GM12878 (cell line): ENCODE data around the gene USP37. TPM values are rescaled to one million over a fixed set of nuclear protein-coding genes. Genes with fewer than 3 reads are reported as not detected.

Experiments used
- ATAC-seq: fragments of 200-7000 bp; cut with Tn5 transposase; 3 replicates; pipeline ENCODE4 v1.9.1; 2020; ENCODE audit warnings: mild to moderate bottlenecking, moderate library complexity
- BruUV-seq: library from RNA; stranded (reverse); fragments of 400-500 nt; replicated peaks from 2 replicates; lab custom pipeline; 2021; lab: Mats Ljungman, UMichigan
- CTCF ChIA-PET: fragments of 300-600 bp; sonication (Branson Sonifier 250); formaldehyde crosslinking; extraction: SDS; loops from one replicate; lab custom pipeline; 2021; ENCODE audit warnings: inconsistent platforms; lab: Yijun Ruan, JAX
- POLR2A ChIA-PET: fragments of 350-600 bp; formaldehyde crosslinking; extraction: SDS; loops from one replicate; lab custom pipeline; 2021; ENCODE audit warnings: inconsistent platforms; lab: Charles Lee
- RAD21 ChIA-PET: fragments of 300-600 bp; sonication (Branson Sonifier 250); formaldehyde crosslinking; loops from one replicate; lab custom pipeline; 2023; ENCODE audit warnings: antibody characterized with exemption; ENCODE audit not compliant: unreplicated experiment; lab: Charles Lee
- SMC1A ChIA-PET: fragments of 300-600 bp; sonication (Branson Sonifier 250); formaldehyde crosslinking; loops from one replicate; lab custom pipeline; 2023; ENCODE audit not compliant: unreplicated experiment, uncharacterized antibody; lab: Charles Lee
- DNase-seq: peaks from one replicate; pipeline ENCODE4 v3.0.0-alpha.2; 2011; ENCODE audit warnings: low read depth, low spot score
- FAIRE-seq: peaks from 3 replicates; lab custom pipeline; 2011; peaks lifted over from hg19 to GRCh38; lab: Jason Lieb, UNC
- H2AFZ ChIP-seq: 2 replicates; pipeline ENCODE4 v1.6.0; 2011; ENCODE audit warnings: low read depth, low read length, control low read depth; ENCODE audit not compliant: control insufficient read depth
- H3K27ac ChIP-seq: 2 replicates; pipeline ENCODE4 v1.5.1; 2011; ENCODE audit warnings: control low read depth; ENCODE audit not compliant: control insufficient read depth, insufficient read depth
- H3K27me3 ChIP-seq, 2 experiments: replicated peaks in 1 of 2; 2 replicates each; pipeline versions ENCODE4 v1.6.0 to v1.6.1; 2011; ENCODE audit warnings: low read length in 1 of 2; ENCODE audit not compliant: control insufficient read depth in 2 of 2, insufficient read depth in 2 of 2
- H3K36me3 ChIP-seq, 2 experiments: 2 replicates each; pipeline ENCODE4 v1.5.1; 2011; ENCODE audit warnings: low read length in 1 of 2; ENCODE audit not compliant: control insufficient read depth in 2 of 2, insufficient read depth in 2 of 2
- H3K4me1 ChIP-seq: 2 replicates; pipeline ENCODE4 v1.6.1; 2011; ENCODE audit warnings: mild to moderate bottlenecking, low read length, moderate library complexity, mixed read lengths; ENCODE audit not compliant: control insufficient read depth, insufficient read depth
- H3K4me2 ChIP-seq: 2 replicates; pipeline ENCODE4 v1.6.0; 2011; ENCODE audit warnings: control low read depth; ENCODE audit not compliant: control insufficient read depth, insufficient read depth
- H3K4me3 ChIP-seq: fragments of 200-600 bp; sonication (generic); 2 replicates; pipeline ENCODE4 v1.5.1; 2016
- H3K79me2 ChIP-seq: 2 replicates; pipeline ENCODE4 v1.6.0; 2011; ENCODE audit warnings: low read length; ENCODE audit not compliant: control insufficient read depth, insufficient read depth
- H3K9ac ChIP-seq: 2 replicates; pipeline ENCODE4 v1.8.0; 2011; ENCODE audit warnings: low read length, control low read depth, mixed read lengths; ENCODE audit not compliant: control insufficient read depth, insufficient read depth
- H3K9me3 ChIP-seq: replicated peaks from 3 replicates; pipeline ENCODE4 v1.5.1; 2011; ENCODE audit warnings: mild to moderate bottlenecking, low read length; ENCODE audit not compliant: control insufficient read depth, insufficient read depth
- H4K20me1 ChIP-seq: 2 replicates; pipeline ENCODE4 v1.6.0; 2011; ENCODE audit not compliant: control insufficient read depth, insufficient read depth
- EZH2 ChIP-seq: IDR thresholded peaks from 2 replicates; pipeline ENCODE4 v1.6.1; 2012; ENCODE audit warnings: low read depth, mild to moderate bottlenecking, control low read depth, inconsistent platforms, low read length, borderline replicate concordance; ENCODE audit not compliant: control insufficient read depth
- PML ChIP-seq: IDR thresholded peaks from 2 replicates; pipeline ENCODE4 v1.6.1; 2012; ENCODE audit warnings: low read length, inconsistent platforms
- SMC3 ChIP-seq: IDR thresholded peaks from 2 replicates; pipeline ENCODE4 v1.6.1; 2011; ENCODE audit warnings: low read length, improper control_type of control experiment, borderline replicate concordance
- WGBS: methylation state at CpG from one replicate; pipeline ENCODE4 v1.1.6; 2016; ENCODE audit warnings: low lambda C conversion rate; ENCODE audit not compliant: insufficient replicate concordance, insufficient coverage; ENCODE audit errors: missing lambda C conversion rate; 5-methylcytosine and 5-hydroxymethylcytosine counted together
- in situ Hi-C: fragments of 300-500 bp; cut with MboI; formaldehyde crosslinking; loops from 9 replicates; pipeline ENCODE4 v1.14.3; 2018; ENCODE audit warnings: mixed read lengths
- intact Hi-C: fragments of 100-400 bp; cut with micrococcal nuclease; formaldehyde crosslinking; loops from one replicate; pipeline ENCODE4 v1.14.2; 2022; ENCODE audit not compliant: unreplicated experiment
- polyA plus RNA-seq, 11 experiments: library from polyadenylated mRNA; depleted of rRNA in 4 of 11; unstranded in 6 of 11; stranded (reverse) in 5 of 11; fragments of >200 nt; fragmentation: Nextera tagmentation in 4 of 11; fragmentation: Illumina TruSeq in 1 of 11; extraction: Ambion mirVana in 4 of 11; extraction: Trizol in 1 of 11; gene quantifications; 1 replicate in 1 of 11; 2 replicates in 10 of 11; pipeline versions ENCODE4 v1.2.1 to v1.2.3, GENCODE V29; 2011 to 2016; ENCODE audit warnings: inconsistent platforms in 2 of 11, missing spikeins in 2 of 11, low read depth in 1 of 11
- total RNA-seq, 4 experiments: library from RNA; depleted of rRNA in 3 of 4; stranded (reverse); fragments of >200 nt in 3 of 4; fragmentation: Illumina TruSeq in 1 of 4; extraction: Trizol in 1 of 4; gene quantifications; 2 replicates each; pipeline versions ENCODE4 v1.2.1 to v1.2.3, GENCODE V29; 2013 to 2021
- TF ChIP-seq, protein P1 (sequence below): IDR thresholded peaks from 2 replicates; pipeline ENCODE4 v1.6.1; 2012; ENCODE audit warnings: improper control_type of control experiment, low read depth, low read length; ENCODE audit not compliant: insufficient replicate concordance
- TF ChIP-seq, protein P2 (sequence below), 3 experiments: IDR thresholded peaks in 2 of 3; conservative IDR thresholded peaks in 1 of 3; 2 replicates each; pipeline ENCODE4 v1.5.1; 2011; ENCODE audit warnings: low read depth in 3 of 3, low read length in 3 of 3, mild to moderate bottlenecking in 3 of 3, control low read depth in 2 of 3, moderate library complexity in 2 of 3, inconsistent platforms in 1 of 3, mixed read lengths in 1 of 3; ENCODE audit not compliant: control insufficient read depth in 2 of 3, insufficient read depth in 1 of 3; ENCODE audit errors: extremely low read depth in 1 of 3

The USP37 gene
- total and polyA plus RNA-seq, 10 of the 15 experiments (the other 5 are each of a cell fraction or from before 2014, with no cell fraction given) = 2.8 to 16.0 (median 10.4) TPM

DNA sequence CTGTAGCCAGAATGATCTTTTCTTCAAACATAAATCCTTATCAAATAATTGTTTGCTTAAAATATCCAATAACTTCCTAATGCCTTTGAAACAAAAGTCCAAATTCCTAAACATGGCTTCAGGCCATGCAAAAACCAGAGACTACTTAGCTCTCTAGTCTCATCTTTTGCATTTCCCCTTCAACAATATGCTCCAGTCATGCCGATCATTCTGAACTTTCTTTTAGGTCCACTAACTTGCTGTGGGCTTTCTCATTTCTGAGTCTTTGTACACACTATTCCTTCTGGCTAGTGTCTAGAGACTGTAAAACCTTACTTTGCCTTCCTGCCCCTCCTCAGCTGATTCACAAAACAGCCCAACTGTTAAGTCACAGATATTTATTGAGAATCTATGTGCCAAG is 97.7 kb downstream of the USP37 start (continued):
- TF ChIP-seq, protein P1, sequence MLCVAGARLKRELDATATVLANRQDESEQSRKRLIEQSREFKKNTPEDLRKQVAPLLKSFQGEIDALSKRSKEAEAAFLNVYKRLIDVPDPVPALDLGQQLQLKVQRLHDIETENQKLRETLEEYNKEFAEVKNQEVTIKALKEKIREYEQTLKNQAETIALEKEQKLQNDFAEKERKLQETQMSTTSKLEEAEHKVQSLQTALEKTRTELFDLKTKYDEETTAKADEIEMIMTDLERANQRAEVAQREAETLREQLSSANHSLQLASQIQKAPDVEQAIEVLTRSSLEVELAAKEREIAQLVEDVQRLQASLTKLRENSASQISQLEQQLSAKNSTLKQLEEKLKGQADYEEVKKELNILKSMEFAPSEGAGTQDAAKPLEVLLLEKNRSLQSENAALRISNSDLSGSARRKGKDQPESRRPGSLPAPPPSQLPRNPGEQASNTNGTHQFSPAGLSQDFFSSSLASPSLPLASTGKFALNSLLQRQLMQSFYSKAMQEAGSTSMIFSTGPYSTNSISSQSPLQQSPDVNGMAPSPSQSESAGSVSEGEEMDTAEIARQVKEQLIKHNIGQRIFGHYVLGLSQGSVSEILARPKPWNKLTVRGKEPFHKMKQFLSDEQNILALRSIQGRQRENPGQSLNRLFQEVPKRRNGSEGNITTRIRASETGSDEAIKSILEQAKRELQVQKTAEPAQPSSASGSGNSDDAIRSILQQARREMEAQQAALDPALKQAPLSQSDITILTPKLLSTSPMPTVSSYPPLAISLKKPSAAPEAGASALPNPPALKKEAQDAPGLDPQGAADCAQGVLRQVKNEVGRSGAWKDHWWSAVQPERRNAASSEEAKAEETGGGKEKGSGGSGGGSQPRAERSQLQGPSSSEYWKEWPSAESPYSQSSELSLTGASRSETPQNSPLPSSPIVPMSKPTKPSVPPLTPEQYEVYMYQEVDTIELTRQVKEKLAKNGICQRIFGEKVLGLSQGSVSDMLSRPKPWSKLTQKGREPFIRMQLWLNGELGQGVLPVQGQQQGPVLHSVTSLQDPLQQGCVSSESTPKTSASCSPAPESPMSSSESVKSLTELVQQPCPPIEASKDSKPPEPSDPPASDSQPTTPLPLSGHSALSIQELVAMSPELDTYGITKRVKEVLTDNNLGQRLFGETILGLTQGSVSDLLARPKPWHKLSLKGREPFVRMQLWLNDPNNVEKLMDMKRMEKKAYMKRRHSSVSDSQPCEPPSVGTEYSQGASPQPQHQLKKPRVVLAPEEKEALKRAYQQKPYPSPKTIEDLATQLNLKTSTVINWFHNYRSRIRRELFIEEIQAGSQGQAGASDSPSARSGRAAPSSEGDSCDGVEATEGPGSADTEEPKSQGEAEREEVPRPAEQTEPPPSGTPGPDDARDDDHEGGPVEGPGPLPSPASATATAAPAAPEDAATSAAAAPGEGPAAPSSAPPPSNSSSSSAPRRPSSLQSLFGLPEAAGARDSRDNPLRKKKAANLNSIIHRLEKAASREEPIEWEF = no peak
- TF ChIP-seq EZH2 = no peak

- Histone ChIP-seq H3K79me2 (no peaks in the 10 kb centered on the region), H3K4me2 (no peak overlapping the region), H3K27ac (no peak overlapping the region), H3K36me3 (peaks cover 0 to 13% of the 10 kb centered on the region in 2 experiments; a peak in 2 of 4 replicates), H3K4me3 (no peak overlapping the region)
- no TSS peak for BruUV-seq
- POLR2A ChIA-PET = no interaction called here
- peak; percentile 12; the same call in 1 of the 2 replicates for TF ChIP-seq SMC3
- TF ChIP-seq, protein P2, sequence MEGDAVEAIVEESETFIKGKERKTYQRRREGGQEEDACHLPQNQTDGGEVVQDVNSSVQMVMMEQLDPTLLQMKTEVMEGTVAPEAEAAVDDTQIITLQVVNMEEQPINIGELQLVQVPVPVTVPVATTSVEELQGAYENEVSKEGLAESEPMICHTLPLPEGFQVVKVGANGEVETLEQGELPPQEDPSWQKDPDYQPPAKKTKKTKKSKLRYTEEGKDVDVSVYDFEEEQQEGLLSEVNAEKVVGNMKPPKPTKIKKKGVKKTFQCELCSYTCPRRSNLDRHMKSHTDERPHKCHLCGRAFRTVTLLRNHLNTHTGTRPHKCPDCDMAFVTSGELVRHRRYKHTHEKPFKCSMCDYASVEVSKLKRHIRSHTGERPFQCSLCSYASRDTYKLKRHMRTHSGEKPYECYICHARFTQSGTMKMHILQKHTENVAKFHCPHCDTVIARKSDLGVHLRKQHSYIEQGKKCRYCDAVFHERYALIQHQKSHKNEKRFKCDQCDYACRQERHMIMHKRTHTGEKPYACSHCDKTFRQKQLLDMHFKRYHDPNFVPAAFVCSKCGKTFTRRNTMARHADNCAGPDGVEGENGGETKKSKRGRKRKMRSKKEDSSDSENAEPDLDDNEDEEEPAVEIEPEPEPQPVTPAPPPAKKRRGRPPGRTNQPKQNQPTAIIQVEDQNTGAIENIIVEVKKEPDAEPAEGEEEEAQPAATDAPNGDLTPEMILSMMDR (IDR thresholded peaks at IDR 0.05 in 2 of 3, conservative IDR thresholded peaks at IDR 0.05 in 1 of 3; ENCODE audit: control insufficient read depth in 2 of 3, extremely low read depth in 1 of 3, insufficient read depth in 1 of 3, low read depth in 3 of 3, low read length in 3 of 3) = peak; percentile 14 to 42 (median 38); a peak in 3 of 6 replicates
- no peak for TF ChIP-seq PML
- TF ChIP-seq, all 136 proteins: peak for 2
- FAIRE-seq = no peak
- ChIA-PET SMC1A (interaction anchor here (0.6 to 1.4 kb wide), 9 partner anchors 10 to 195 kb away, joined by 3 to 7 read pairs (median 3); no protein-coding TSS in a partner anchor), CTCF (interaction anchor here (0.5 to 2.8 kb wide), 21 partner anchors 11 to 209 kb away, joined by 3 to 11 read pairs (median 4); no protein-coding TSS in a partner anchor), RAD21 (interaction anchor here (1.0 to 1.2 kb wide), 4 partner anchors 16 to 194 kb away, joined by 3 to 5 read pairs (median 3); no protein-coding TSS in a partner anchor)
- no peak overlapping the region for H3K9ac ChIP-seq
- intact Hi-C loops = loop anchor here (1.0 to 2.0 kb wide), 2 partner anchors 60 to 165 kb away; no protein-coding TSS in a partner anchor
- ATAC-seq = peak; percentile 41; the same call in 1 of the 3 replicates
- no peaks in the 10 kb centered on the region for H3K9me3 ChIP-seq
- no peaks in the 10 kb centered on the region; the same call in 1 of the 2 replicates for H3K4me1 ChIP-seq
- in situ Hi-C loops = no loop called here
- no peak overlapping the region for H2AFZ ChIP-seq
- WGBS = 35% methylated on average over 3 of the region's 3 CpGs
- no peaks in the 10 kb centered on the region for H3K27me3 ChIP-seq
- DNase-seq = no peak
- H4K20me1 ChIP-seq = no peaks in the 10 kb centered on the region
Measured at GRCh38 chr2:218465987-218466633, 102.0 kb downstream of the USP37 start.
